ENCODE data around the gene VARS1.
"Not testable (repeated sequence)": the region's sequence is repeated elsewhere in the genome, so short reads cannot be mapped to it uniquely, and the experiment has no call there.

The VARS1 gene

DNA sequence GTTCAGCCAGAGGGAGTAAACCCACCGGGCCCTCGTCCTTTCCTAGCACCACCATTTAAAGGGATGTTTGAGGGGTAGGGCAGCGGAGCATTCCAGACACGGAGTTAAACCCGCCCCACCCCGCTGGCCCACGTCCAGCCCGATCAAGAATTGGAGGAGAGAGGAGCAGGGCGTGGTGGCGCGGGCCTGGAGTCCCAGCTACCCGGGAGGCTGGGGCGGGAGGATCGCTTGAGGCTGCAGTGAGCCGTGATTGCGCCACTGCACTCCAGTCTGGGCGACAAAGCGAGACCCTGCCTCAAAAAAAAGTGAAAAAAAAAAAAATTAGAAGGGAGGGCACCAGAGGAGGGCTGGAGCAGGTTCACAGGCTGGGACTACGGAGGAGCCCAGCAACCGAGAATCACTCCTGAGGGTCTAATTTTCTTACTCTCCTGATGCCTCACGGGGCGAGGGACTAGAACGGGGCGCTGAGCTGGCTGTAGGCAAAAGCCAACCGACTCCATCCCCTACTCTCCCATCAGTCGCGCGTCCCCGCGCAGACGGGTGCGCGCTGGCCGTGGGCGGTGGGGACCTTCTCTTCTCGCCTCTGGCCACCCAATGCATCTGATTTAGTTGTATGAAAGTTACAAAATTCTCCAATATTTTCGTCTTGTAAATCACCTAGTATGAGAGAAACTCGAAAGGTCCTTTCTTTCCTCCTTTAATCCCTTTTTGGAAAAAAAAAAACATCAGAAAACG lies 25.9 kb upstream of the VARS1 start:
- DNase-seq, result peak; percentile 58

DNA sequence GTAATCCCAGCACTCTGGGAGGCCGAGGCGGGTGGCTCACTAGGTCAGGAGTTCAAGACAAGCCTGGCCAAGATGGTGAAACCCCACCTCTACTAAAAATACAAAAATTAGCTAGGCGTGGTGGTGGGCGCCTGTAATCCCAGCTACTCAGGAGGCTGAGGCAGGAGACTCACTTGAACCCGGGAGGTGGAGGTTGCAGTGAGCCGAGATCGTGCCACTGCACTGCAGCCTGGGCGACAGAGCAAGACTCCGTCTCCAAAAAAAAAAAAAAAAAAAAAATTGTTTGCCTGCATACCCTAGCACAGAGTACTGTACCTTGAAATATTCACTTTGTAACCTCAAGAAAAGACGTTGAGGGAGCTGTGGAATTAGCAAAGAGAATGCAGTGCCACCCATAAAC lies 24.8 kb upstream of the VARS1 start:
- DNase-seq, result not testable (repeated sequence)

DNA sequence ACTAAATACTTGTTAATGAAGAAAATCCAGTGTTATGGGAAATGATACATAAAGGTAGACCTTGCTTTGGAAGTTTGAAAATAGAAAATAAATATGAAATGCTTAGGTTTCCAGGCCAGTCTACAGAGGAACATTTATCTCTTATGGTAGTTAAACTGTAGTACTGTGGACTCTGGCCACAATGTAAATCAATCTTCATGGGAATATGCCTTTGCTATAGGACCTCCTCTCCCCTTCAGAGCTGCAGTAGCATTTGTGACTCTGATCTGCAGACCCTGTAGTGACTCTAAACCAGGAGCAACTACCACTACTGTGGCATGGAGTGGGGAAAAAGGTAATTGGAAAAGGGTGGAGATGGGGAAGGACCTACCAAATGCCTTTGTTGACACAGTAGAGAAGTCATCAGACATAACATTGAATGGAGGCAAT lies 24.3 kb upstream of the VARS1 start:
- no peak for DNase-seq

DNA sequence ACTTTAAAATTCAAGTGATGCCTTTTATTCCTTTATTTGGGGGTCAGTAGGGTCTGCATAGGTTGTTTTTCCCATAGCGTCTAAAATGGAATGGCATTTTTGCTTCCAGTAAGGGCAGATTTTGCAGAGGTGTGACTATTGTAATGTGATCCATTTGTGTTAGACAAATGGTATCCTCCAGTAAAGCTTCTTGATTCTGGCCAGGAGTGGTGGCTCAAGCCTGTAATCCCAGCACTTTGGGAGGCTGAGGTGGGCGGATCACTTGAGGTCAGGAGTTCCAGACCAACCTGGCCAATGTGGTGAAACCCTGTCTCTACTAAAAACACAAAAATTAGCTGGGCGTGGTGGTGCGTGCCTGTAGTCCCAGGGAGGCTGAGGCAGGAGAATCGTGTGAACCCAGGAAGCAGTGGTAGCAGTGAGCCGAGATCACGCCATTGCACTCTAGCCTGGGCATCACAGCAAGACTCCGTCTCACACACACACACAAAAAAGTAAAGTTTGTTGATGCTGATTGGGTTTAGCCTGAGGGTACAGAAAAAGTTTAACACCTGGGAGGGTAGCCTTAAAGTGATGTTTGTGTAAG lies 22.5 kb upstream of the VARS1 start:
- DNase-seq, result not testable (repeated sequence)

DNA sequence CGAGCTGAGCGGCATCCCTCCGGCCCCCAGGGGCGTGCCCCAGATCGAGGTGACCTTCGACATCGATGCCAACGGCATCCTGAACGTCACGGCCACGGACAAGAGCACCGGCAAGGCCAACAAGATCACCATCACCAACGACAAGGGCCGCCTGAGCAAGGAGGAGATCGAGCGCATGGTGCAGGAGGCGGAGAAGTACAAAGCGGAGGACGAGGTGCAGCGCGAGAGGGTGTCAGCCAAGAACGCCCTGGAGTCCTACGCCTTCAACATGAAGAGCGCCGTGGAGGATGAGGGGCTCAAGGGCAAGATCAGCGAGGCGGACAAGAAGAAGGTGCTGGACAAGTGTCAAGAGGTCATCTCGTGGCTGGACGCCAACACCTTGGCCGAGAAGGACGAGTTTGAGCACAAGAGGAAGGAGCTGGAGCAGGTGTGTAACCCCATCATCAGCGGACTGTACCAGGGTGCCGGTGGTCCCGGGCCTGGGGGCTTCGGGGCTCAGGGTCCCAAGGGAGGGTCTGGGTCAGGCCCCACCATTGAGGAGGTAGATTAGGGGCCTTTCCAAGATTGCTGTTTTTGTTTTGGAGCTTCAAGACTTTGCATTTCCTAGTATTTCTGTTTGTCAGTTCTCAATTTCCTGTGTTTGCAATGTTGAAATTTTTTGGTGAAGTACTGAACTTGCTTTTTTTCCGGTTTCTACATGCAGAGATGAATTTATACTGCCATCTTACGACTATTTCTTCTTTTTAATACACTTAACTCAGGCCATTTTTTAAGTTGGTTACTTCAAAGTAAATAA lies 21.8 kb upstream of the VARS1 start:
- peak; percentile 55 for DNase-seq

DNA sequence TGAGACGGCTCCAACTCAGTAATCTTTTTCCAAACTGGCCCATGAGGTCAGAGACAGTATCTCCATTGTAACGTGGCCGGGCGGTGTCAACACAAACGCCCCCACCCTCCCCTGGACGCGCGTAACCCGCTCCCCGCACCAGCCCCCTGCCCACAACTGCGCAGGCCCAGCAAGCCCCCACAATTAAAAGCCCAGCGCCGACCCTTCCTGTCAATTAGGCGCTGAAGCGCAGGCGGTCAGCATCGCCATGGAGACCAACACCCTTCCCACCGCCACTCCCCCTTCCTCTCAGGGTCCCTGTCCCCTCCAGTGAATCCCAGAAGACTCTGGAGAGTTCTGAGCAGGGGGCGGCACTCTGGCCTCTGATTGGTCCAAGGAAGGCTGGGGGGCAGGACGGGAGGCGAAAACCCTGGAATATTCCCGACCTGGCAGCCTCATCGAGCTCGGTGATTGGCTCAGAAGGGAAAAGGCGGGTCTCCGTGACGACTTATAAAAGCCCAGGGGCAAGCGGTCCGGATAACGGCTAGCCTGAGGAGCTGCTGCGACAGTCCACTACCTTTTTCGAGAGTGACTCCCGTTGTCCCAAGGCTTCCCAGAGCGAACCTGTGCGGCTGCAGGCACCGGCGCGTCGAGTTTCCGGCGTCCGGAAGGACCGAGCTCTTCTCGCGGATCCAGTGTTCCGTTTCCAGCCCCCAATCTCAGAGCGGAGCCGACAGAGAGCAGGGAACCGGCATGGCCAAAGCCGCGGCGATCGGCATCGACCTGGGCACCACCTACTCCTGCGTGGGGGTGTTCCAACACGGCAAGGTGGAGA lies 19.7 kb upstream of the VARS1 start, which contains the start of the genes HSPA1A and HSPA1L:
Gene HSPA1A (plus strand): TSS at position 519 of the 814 bp plus-strand sequence. CDS start 214 bp downstream, at position 733.
Gene HSPA1L (minus strand): TSS at position 259 of the 814 bp plus-strand sequence. CDS start 3,311 bp downstream, outside the sequence.
- peak; percentile 61 for DNase-seq

DNA sequence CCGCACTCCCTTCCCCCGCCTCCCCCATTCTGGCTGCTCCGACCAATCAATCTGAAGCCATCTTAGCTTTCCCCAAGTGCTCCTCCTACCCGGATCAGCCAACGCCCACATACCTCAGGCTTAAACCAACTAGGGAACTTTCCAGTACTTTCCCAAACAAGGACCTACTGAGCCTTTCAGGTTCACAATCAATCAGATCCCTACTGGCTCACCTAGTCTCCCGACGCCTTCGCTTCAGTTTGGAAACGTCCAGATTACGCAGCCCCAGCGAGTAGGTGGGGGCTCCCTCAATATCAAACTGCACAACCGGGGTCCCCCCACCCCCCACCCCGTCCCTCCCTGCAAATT lies 19.1 kb upstream of the VARS1 start:
- DNase-seq, result peak; percentile 61

DNA sequence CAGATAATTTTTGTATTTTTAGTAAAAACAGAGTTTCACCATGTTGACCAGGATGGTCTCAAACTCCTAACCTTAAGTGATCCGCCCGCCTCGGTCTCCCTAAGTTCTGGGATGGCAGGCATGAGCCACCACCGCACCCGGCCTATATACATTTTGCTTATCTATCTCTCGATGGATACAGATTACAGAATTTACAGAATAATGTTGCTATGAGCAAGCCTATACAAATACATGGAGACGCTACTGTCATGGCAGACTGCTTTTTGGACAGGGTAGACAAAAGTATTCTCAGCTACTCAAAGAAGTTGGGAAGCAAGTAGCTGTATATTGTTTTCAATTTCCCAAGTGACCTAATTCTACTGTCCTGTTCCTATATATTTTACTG lies 17.9 kb upstream of the VARS1 start:
- no peak for DNase-seq

DNA sequence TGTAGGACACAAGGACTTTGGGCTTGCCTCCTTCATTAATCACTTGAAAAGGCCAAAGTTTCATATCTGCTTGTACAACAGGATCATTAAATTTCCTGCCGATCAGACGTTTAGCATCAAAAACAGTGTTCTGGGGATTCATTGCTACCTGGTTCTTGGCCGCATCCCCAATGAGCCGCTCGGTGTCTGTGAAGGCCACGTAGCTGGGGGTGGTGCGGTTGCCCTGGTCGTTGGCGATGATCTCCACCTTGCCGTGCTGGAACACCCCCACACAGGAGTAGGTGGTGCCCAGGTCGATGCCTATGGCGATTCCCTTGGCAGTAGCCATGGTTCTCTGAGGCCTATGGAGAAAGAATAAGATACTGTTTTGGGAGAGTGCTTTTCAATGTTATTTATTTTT lies 16.1 kb upstream of the VARS1 start:
- DNase-seq, result no peak

DNA sequence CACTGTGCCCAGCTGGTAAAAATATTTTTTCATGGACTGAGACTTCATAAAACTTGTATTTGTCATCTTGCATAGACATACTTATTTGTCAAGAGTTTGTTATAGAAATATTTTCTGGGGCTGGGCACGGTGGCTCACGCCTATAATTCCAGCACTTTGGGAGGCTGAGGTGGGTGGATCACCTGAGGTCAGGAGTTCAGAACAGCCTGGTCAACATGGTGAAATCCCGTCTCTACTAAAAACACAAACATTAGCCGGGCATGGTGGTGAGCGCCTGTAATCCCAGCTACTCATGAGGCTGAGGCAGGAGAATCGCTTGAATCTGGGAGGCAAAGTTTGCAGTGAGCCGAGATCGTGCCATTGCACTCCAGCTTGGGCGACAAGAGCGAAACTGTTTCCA lies 13.0 kb upstream of the VARS1 start:
- DNase-seq, result not testable (repeated sequence)

DNA sequence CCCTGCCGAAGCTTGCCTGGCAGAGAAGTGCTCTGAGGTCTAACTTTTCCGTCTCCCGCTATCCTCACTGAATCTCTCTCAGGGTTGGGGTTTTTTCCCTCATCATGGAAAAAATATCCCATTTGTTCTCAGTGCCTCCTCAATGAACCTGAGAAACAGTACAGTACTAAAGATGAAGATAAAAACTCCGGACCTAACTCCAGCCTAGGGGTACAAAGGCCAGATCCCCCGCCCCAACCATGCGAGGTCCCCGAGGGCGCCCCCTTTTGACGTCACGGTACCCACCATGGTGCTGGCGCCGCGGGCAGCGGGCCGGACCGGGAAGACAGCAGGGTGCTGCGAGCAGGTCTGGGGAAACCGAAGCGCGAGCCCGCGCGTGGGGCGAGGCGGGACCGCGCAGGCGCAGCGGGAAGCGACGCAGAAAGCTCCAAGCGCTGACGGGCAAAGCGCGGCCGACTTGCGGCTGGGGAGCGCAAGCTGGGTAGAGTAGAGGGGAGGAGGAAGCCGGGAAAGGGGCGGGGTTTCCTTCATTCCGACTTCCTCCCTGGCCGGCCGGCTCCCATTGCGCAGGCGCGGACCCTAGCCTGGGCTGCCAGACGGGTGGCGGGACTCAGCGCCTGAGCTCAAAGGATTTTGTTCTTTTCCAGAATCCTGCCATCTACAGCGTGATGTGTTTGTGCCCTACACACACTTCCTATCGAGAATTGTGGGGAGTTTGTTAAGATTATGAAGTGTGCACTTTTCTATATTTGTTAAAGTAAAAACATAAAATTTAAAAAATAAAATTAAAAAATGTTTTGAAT lies 11.1 kb upstream of the VARS1 start, which contains the start of gene LSM2:
Gene LSM2 (minus strand): TSS at position 497 of the 803 bp plus-strand sequence. CDS start 209 bp downstream, at position 288.
- peak; percentile 96 for DNase-seq

DNA sequence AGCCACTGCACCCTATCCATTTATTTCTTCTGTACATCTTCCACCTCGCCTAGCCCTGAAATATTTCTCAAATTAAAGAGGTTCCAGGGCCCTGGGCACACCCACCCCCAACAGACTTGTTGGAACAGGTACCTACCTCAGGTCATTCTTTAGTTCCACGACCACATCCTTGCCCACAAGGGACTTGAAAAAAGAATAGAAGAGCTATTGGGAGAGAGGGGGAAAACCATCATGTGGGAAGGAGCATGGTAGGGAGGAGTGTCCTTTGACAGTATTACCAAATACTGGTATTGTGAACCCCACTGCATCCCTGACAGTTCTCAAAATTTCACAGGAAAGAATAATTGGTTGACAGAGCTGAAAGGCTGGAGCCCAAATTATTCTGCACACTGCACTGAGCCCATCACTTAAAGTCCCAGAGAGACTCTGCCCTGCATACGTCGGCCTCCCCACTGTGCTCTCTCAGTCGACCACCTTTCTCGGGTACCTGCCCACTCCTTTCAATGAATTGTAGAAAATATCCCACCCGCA lies 10.5 kb upstream of the VARS1 start:
- DNase-seq, result peak; percentile 28

DNA sequence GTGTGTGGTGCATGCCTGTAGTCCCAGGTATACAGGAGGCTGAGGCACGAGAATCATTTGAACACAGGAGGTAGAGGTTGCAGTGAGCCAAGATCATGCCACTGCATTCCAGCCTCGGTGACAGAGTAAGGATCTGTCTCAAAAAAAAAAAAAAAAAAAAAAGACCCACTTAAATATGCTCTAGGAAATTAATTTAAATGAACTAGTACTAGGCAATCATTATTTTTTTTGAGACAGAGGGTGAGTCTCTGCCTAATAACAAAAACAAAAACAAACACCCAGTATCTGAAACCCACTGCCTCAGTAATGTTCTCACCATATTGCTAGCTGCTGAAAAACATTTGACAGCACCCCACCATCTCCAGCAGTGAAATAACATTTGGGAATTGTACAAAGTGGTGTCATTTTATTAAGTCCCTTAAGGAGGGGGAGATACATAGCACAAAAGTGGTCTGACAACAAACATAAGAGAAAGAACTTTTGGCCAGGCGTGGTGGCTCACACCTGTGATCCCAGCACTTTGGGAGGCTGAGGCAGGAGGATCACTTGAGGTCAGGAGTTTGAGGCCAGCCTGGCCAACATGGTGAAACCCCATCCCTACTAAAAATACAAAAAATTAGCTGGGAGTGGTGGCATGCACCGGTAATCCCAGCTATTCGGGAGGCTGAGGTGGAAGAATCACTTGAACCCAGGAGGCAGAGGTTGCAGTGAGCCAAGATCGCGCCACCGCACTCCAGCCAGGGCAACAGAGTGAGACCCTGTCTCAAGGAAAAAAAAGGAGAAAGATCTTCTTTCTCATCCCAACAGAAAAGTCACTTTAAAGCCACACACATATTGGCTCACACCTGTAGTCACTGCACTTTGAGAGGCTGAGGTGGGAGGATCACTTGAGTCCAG lies 5.7 kb upstream of the VARS1 start:
- not testable (repeated sequence) for DNase-seq

DNA sequence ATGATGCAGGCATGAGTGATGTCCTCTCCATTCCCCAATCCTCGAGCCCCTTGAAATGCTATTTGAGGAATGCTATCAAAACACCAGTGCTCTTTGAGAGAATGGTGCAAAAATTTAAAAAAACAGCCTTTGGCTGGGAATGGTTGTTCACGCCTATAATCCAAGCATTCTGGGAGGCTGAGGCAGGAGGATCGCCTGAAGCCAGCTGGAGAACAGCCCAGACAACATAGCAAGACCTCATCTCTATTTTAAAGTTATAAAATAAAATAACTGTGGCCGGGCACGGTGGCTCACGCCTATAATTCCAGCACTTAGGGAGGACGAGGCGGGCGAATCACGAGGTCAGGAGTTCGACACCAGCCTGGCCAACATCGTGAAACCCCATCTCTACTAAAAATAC lies 4.2 kb upstream of the VARS1 start:
- no peak for DNase-seq

DNA sequence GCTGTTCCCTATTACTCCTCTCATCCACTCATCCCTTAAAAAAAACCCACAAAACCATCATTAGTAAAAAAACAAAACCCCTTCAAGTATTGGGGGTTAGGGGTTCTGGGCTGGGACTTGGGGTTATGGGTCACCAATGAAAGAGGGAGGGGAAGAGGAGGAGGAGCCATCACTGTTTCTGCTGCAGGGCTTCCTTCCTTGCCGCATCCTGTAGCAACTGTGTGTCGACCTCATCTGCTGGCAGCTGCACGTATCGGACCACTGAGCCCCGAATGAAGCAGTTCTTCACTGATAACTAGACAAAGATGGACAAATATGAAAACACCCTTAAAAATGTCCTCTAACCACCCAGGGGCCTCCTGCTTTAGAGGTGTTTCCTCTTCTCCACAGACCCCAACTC lies 2.0 kb upstream of the VARS1 start:
- DNase-seq, result no peak

DNA sequence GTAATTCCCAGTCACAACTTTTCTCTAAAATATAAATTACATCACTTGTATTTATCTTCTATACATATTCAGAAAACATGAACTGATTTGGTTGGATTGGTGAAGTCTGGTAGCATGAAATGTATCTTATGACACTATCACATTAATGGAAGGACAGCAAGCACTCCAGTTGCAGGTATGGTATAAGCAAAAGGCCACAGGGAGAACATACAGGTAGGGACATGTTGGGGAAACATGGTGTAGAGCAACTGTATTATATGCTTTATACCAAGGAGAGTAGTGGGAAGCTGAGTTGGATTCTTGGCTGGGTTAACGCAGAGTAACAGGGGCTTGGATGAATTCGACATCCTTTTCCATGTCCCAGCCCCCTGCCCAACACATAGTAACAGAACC lies 1.4 kb upstream of the VARS1 start:
- DNase-seq, result no peak

DNA sequence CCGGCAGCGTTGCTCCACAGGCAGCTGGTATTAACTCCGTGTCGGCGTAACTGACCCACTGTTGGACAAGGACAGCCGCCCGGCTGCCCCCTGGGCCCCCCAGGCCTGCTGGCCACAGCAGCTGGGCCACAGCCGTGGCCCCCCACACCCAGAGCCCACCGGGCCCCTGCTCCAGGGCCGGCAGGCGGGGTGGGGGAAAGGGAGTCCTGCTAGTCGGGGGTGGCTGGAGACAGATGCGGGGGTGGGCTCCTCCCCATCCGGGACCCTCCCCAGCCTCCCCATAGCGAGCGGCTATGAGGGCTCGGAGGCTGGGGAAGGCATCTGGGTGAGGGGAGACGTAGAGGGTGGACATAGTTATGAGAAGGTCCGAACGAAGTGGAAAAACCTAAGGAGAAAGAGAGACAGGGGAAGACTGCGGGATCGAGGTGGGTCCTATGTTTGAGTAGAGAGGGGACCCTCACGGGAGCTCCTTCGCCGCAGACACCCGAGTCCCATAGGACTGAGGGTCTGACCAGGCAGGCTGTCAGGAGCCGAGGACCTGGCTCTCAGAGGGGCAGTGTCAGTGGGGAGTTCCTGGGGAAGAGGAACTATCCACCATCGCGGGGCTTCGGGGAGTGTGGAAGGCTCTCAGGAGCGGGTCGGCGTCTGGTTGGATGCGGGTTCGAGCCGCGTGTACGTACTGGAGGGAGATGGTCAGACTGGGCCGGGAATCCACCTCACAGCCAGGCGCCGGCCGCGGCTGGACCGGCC lies 511 bp downstream of the VARS1 start:
- DNase-seq, result peak; percentile 34

DNA sequence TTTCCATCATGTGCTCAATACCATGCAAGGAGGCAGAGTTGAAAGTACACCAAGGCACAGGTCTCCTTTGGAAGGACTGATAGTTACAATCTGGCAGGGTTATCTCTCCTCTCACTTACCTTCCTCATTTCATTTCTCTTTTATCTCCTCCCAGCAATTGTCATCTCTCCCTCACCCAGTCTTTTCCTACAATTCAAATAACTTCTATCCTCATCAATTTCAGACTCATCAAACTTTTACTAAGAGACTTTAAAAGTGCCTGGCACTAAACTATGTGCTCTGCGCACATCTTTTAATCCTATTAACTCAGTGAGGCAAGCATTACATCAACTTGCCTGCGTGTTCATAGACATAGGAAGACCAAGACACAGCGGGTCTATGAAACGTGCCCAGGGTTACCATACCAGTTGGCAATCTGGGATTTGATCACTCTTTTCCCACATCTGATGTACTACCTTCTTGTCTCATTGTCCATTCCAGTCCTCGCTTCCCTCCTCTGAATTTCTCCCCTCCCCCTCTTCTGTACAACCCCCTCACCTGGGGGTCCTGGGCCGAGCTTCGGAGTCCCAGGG lies 1.2 kb downstream of the VARS1 start:
- DNase-seq, result no peak

DNA sequence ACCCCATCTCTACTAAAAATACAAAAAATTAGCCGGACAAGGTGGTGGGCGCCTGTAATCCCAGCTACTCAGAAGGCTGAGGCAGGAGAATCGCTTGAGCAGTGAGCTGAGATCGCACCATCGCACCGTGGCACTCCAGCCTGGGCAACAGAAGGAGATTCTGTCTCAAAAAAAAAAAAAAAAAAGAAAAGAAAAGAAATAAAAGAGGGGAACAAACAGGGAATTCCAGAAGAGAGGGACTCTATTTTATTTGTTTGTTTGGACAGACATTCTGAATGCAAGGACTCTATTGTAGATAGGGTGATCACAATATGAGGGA lies 1.7 kb downstream of the VARS1 start:
- not testable (repeated sequence) for DNase-seq

DNA sequence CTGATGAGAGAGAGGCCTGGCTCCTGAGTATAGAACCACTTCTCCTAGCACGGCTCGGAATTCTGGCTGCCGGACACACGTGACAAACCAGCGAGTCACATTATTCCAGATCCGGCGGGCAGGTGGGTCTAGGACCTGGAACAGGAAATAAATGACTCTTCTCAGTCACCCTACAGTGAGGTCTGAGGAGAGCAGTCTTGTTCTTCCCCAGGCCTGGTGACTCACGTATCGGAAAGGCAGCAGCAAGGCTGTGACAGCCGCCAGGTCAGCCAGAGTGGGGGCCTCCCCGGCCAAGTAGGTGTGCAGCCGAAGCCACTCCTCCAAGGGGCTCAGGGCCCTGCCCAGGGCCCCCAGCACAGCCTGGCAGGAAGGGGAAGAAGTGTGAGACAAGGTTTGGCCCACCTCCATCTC lies 2.8 kb downstream of the VARS1 start:
- no peak for DNase-seq

Data from activated T-cell treated with anti-CD3 and anti-CD28 coated beads, Interleukin-2, amount 50 U/mL, for 1 hour (primary cell).